ENCODE data around the gene CDS2.

DNA sequence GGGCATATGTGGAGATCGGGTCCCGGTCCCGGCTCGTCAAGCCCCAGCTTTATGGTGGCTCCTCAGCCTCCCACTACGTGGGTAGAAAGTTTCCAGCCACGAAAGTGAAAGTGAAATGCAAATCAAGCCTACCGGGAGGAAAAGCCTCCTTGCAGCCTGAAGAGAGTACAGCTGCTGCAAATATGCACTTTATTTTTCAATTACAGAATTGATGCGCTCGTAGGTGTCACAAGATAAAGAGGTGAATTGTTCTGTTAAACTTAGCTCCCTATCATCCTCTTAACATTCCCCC lies 6.7 kb upstream of the CDS2 start:
- no peak for TF ChIP-seq RCOR1 (IDR thresholded peaks at IDR 0.05; ENCODE audit: low read depth, low read length)
- TF ChIP-seq, protein P1, sequence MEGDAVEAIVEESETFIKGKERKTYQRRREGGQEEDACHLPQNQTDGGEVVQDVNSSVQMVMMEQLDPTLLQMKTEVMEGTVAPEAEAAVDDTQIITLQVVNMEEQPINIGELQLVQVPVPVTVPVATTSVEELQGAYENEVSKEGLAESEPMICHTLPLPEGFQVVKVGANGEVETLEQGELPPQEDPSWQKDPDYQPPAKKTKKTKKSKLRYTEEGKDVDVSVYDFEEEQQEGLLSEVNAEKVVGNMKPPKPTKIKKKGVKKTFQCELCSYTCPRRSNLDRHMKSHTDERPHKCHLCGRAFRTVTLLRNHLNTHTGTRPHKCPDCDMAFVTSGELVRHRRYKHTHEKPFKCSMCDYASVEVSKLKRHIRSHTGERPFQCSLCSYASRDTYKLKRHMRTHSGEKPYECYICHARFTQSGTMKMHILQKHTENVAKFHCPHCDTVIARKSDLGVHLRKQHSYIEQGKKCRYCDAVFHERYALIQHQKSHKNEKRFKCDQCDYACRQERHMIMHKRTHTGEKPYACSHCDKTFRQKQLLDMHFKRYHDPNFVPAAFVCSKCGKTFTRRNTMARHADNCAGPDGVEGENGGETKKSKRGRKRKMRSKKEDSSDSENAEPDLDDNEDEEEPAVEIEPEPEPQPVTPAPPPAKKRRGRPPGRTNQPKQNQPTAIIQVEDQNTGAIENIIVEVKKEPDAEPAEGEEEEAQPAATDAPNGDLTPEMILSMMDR (IDR thresholded peaks at IDR 0.05): no peak
- no peak for TF ChIP-seq BHLHE40 (IDR thresholded peaks at IDR 0.05; ENCODE audit: low read depth, low read length)
- TF ChIP-seq JUN (IDR thresholded peaks at IDR 0.05): peak in 1 of 2 experiments; percentile 87; a peak in 4 of 5 replicates
- TF ChIP-seq POLR2A (IDR thresholded peaks at IDR 0.05; ENCODE audit: low read length): no peak
- no peak for TF ChIP-seq EP300 (IDR thresholded peaks at IDR 0.05)
- no peak for TF ChIP-seq HDAC2 (IDR thresholded peaks at IDR 0.05)
- no peak for TF ChIP-seq NPAS2 (CRISPR knock-in tag; IDR thresholded peaks at IDR 0.05; ENCODE audit: borderline replicate concordance)
- no peak for TF ChIP-seq ZNF302 (CRISPR knock-in tag; IDR thresholded peaks at IDR 0.05)
- no peak for TF ChIP-seq HOXB5 (CRISPR knock-in tag; IDR thresholded peaks at IDR 0.05)
- no peak for TF ChIP-seq CBX8 (IDR thresholded peaks at IDR 0.05)
- no peak for TF ChIP-seq RAD21 (conservative IDR thresholded peaks at IDR 0.05 in 1 of 2, IDR thresholded peaks at IDR 0.05 in 1 of 2)
- no peak for TF ChIP-seq CHD2 (IDR thresholded peaks at IDR 0.05; ENCODE audit: low read length, partially characterized antibody)
